Activated effector memory CD4-positive, alpha-beta T cell treated with anti-CD3 and anti-CD28 coated beads, Interleukin-2, amount 50 U/mL, for 16 hours (primary cell): ENCODE data around the gene ANO6.

Source experiments
- DNase-seq: peaks from one replicate; pipeline ENCODE4 v3.0.0-alpha.2; 2020

The ANO6 gene

DNA sequence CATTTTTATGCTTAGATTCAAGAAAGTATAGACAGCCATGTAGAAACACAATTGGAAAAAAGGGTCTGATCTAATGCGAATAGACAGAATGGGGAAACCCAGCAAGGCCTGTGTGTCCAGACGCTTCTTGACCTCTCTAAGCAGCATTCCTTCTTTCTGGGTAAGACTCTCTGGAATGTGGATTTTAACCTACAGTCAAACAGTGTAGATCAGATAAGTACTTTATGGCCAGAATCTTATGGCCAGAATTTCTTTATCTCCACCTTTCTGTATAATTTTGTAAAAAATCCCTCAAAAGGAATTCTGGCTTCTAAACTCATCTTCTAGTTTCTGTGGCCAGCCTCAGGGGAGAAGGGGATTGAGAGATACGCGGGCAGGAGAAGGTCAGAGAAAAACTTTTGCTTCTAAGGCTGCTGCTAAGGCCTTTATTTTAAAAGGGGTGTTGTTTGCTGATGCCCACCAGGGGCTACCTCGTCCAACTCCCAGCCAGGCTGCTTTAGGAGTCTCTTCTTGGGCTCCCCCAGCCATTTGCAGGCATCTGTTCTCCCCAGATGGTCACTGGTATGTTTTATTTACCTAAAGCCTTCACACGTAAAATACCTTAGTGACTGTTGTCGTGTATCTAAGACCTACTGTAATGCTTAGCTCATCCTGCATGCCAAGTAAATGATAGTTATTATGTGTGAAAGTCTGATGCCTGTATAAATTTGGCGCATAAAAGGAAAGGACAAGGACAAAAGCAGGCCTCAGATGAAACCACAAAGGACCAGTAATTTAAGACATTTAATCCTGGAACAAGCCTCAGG lies 68.4 kb downstream of the ANO6 start:
- no peak for DNase-seq

DNA sequence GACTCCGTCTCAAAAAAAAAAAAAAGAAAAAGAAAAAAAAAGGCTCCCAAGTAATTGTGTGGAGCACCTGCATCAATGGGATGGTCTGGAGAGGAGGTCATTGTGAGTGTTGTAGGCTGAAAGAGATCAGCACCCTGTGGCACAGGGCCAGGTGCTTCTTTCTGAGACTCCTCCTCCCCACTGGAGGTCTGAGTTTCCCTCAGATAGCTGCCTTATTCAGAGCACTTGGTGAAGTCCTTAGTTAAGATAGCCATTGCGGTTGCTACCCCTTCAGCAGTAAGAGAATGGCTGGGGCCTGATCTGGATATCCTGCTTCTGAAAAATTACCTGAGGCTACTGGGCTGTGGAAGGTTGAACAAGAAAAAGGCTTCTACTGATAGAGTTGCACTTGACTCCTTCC lies 69.8 kb downstream of the ANO6 start:
- DNase-seq = no peak

DNA sequence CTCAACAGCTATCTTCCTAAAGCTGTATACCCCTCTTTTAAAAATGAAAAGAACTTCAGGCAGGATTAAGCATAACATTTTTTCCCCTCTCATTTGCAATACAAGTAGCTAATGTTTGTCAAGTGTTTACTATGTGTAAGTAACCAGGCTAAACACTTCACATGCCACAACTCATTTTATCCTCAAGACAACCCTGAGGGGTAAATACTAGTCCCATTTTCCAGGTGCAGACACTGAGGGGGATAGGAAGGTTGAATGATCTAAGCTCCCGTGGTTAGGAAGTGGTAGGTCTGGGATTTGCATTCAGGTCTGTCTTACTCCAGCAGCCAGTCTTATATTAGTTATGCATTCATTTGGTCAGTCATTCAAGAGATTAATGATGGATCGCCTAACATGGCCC lies 70.7 kb downstream of the ANO6 start:
- no peak for DNase-seq

DNA sequence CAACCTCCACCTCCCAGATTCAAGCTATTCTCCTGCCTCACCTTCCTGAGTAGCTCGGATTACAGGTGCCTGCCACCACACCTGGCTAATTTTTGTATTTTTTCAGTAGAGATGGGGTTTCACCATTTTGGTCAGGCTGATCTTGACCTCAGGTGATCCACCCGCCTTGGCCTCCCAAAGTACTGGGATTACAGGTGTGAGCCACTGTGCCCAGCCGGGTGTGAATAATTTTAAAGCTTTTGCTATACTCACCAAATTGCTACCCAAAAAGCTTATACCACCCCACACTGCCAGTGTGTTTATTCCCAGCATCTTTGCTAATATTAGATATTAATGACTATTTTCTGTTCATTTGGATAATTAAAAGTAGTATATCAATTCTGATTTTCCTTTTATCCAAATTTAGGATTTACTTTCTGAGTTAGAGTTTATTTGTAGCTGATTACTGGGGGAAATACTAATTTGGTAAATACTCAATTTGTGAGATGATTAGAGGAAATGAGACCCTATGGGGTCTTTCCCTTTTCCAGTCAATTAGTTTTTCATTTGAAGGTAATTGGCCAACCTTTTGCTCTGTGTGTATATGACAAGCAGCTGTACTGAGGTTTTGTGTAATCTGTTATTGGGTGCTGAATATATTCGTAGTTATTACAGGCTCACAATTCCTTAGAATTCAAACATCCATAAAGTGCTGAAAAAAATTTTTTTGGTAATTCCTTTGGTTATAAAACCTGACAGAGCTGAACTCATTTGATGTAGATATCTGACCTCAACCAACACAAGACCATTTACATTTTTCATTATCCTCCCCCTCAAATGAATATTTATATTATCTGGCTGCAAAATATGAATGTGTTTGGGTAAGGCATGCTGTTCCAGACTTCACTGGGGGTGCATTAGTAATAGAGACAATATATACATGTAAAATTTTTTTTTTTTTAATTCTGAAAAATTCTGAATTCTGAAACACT lies 73.6 kb downstream of the ANO6 start:
- no peak for DNase-seq

DNA sequence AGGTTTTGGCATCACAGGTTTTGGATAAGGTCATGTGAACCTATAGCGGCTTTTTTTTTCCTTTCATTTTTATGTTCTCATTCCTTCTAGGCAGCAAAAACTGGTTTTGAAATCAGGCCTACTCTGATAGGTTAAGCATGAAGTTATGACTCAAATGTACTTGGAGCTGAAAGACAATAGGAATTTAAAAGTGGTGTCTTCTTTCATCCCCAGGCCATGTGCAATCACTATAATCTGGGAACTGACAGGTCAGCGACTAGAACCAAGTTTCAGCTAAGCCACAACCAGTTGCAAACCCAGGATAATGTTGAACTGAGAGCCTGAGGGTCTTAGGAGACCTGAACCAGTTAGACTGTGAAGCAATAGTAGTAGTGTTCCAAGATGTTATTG lies 74.3 kb downstream of the ANO6 start:
- no peak for DNase-seq

DNA sequence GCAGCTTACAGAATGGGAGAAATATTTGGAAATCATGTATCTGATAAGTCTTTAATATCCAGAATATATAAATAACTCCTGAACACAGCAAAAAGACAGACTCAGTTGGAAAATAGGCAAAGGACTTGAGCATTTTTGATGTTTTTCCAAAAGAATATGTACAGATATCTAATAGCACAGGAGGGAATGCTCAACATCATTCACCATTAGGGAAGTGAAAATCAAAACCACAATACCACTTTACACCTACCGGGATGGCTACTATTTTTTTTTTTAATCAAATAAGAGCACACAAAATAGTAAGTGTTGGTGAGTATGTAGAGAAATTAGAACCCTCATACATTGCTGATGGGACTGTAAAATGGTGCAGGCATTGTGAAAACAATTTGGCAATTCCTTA lies 75.6 kb downstream of the ANO6 start:
- no peak for DNase-seq

DNA sequence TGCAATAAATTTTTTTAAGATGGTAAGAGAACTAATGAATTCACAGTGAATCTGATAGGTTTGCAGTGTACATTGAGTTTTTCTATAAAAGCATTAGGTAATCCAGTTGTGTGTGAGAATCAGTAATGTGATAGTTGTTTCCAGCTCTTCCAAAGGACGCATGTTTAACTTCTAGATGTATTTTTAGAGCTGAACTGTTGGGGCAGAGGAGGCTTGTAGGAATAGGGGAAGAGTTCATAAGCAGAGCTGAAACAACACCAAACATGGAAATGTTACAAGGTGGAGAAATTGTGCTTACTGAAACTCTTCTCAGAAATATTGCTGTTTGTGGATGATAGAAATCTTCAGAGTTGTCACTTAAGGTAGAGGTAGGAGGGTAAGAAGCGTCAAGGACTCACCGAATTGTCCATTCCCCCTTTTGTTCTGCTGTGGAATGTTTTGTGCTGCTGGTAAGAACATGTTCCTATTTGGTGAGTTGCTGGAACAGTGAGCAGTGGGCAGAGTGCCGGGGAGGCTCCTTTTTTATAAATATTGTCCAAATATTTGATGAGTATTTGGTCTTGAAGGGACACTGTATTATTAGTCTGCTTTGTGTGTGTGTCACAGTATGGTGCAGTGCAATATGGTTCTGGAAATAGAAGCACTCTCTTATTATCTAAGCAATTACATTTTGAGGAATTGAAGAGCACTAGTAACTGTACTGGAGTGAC lies 76.7 kb downstream of the ANO6 start:
- no peak for DNase-seq

DNA sequence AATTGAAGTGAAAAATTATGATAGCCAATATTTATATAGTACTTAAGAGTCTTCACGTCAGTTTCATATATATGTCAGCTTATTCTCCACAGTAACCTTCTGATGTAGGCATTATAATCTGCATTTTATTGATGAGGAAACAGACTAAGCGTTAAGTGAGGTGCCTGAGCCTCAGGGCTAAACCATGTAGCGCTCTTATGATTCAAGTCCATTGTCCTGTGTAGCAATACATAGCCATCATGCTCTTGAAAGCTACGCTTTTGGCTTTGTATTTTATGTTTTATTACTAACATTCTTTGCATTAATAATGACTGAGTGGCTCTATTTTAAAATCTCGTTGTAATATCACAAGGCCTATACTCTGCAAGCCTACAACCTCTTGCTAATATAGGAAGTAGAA lies 79.0 kb downstream of the ANO6 start:
- no peak for DNase-seq

DNA sequence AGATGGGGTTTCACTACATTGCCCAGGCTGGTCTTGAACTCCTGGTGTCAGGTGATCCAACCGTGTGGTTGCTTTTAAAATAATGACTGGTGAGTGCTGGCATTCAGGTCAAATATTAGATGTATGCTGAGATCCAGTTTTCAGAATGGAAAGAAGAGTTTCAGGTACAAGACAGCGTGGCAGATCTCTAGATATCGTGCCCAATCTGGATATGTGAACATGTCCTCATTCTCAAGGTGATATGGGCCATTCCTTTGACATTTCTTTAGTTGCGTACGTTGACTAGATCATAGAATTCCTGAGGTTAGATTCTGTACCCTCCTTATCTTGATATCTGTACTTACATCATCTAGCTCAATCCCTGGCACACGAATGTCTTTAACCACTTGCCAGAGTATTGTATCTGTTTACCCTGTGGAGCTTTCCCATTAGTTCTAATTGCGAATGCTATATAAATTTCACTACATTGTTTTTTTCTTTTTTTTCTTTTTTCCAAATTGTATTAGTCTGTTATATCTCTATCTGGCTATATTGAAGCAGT lies 80.2 kb downstream of the ANO6 start:
- DNase-seq = no peak

DNA sequence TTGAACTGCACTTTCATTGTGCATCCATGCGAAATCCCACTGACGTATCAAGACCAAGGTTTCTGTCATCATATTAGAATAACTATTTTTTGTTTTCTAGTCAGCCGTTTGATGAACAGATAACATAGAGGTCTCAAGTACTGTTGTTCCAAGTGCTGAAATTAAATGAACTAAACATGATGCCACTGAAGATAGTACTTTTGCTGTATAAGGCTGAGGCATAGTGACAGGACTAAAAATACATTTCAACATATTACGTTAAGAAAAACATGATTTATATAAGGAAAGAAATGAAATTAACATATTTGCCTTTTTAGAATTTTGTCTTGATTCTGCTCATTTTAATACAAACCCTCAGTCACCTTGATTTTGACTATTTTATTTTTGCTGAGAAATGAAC lies 82.2 kb downstream of the ANO6 start:
- DNase-seq = no peak

DNA sequence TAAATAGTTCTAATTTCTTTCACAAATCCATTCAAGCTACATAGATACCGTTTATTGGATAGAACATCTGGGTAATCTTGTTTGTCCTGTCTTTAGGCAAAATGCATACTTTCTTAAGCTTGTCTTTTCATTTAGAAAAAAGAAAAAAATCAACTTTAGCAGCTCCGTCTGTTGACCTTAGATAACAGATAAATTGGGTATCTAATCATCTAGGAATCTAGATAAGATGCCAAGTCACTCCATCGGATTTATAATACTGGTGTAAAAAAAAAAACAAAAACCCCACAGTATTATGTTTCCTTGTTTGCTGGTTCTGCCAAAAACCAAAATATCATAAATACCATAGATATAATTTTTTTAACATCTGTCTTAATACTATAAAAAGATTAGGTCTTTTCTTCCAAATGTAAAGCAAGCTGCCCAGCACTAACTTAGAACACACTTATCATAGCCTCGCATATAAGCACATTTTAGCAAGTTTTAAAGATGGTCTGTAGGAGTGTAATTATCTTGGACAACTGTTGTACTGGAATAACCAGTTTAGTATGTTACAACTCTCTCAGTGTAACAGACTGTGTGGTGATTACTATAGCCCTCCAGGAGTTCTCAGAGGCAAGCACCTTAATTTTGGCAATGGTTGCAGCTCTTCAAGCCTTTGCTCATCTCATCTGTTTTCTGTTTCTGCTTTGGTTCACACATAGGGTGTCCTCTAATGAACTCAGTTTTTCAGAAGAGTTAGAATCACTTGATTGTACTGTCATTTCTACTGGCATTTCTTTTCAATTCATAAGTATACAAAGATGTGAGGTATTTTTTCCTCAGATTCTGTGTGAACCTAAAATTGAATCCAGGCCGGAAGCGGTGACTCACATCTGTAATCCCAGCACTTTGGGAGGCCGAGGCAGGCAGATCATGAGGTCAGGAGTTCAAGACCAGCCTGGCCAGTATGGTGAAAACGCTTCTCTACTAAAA lies 83.1 kb downstream of the ANO6 start:
- DNase-seq = no peak

DNA sequence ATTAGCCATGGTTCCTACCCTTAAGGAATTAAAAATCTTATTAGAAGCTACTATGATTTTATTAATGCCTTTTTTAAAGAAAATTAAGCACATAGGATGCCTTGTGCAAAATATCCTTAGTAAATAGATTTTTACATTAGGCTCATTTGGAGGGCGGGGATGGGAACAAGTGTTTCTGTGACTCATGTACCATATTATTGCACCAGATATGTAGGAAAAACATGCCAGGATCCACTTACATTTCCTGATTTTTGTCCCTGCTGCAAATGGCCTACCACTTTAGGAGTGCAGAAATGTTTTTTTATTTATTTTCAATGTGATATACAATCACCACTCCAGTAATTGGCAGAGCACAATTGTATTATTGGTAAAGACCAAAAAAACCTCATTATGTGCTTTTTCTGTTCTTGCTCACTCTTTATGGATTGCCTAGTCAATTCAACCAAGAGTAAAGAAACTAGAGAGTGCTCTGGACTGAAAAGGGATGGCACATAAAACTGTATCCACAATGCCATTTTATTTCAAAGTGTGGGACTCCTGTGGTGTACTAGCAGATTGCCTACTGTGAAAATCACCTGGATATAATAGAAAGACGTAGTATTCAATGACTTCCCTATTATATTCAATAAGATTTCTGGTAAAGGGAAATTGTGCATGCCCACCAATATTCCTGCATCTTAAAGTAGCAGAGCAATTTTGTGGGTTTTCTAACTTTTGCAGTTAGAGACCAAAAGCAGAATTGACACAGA lies 86.9 kb downstream of the ANO6 start:
- no peak for DNase-seq

DNA sequence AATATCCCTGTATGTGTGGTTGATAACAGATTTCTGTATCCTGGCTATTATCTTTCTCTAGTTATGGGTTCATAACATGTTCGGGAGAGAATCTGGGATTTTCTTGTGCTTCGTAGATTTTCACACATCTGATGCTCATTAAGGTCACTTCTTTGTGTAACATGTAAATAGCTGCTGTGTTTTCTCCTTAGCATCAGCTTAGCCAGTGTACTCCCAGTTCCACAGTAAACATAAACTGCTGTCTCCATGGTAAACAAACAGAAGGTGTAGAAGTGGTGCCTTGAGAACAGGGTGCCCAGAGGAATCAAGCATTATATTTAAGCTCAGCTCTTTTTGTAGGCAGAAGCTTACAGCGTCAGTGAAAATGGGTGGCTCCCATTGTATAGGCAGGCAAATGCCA lies 88.0 kb downstream of the ANO6 start:
- DNase-seq = no peak

DNA sequence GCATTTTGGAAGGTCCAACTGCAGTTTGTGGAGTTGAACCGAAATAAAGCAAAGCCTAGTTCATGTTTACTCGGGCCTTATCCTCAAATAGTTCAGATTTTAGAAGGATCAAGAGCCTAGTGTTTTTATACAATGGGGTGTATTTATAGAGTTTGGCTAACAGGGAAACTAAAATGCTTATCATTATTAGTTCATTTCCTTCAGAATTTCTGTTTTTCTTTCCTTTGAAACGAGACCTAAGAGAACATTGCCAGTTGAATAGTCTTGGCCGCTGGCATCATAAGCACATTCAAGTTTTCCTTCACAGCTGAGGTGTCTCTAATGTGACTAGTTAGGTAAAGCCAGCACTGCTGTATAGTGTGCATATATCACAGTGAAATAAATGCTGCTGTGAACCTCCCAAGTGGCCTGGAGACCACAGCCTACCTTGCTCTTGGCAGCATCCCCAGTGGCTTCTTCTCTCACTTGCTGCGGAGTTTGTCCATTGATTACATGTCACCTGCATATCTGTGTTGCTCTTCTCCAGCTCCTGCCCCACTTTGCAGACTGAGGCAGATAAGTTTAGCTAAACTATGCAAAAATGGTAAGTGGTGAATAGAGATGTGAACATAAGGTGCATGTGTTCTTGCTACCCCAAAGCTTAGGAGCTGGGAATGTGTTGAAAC lies 88.8 kb downstream of the ANO6 start:
- DNase-seq = no peak

DNA sequence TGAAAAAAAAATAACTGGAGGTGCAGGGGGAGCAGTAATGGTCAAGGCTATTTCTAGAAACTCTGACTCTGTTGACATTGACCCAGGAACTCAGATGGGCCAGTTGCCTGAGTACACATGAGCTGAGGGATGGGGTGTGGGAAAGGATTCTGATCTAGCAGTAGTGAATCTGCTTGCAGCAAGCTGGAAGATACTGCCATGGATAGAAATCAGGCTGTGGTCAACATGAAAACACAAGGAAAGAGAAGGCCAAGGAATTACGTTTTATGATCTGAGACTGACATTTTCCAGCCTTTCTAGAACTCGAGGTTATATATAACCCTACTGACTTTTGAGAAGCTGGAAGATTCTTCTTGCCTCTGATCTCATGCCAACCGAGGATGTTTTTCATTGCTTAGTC lies 90.0 kb downstream of the ANO6 start:
- no peak for DNase-seq

DNA sequence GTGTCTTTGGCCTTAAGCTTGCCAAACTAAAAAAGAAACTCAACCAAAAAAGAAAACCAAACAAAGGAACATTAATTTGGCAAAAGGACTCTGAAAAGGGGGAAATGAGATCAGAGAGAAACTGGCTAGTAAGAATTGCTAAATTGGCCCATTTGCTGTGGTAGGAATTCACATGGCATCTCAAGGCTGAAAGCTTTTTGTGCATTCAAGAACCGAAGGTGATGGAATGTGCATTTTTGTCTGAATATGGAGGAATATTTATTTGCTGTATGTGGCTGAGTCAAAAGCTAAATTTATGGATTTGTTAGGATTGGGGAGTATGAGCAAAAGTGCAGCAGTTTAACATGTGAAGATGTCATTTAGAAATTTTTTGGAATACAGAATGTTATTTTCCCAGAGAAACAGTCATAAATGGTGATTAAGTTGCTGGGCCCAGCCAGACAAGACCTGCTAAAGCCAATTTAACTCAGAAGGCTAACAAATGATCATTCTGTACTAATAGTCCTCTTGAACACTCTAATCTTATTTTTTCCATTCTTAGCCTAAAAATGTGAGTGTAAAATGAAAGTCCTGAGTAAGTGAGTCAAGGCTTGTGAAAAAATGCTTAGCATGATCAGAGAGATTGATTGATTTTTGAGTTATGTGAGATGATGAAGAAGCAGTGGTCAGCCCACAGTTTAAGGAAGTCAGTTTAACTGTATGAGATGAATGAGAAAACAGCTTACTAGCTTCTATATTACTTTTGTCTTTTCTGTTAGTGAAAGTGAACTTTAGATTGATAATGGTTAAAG lies 94.1 kb downstream of the ANO6 start:
- no peak for DNase-seq

DNA sequence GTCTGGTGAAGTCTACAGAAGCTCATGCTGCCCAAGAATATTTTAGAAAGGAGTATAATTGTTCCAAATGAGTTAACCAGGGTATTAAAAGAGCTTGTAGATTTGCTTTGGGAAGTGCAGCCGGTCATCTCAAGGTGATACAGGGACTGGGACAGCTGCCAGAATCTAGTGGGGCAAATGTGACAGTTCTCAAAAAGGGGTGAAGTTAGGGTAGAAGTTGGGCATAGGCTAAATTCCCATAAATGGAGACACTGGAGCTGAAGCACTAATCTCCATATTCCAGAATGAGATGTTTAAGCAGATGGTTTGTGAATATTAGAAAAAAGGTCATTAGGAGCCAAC lies 94.7 kb downstream of the ANO6 start:
- DNase-seq = no peak

DNA sequence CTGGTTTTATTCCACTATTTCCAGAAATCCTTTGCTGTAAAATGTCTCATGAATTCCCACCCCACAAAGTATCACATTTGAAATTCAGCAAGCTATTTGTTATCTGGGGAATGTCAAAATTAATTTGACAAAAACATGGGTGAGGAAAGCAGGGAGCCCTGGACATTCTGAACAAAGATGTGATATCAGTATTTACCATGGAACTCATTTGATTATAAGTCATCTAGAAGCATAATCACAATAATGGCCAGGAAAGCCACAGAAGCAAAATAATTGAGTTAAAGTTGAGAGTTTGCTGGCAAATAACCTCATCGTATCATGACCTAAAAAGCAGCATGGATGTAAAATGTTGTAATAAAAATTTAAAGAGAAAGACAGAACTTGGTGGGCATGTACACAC lies 96.1 kb downstream of the ANO6 start:
- DNase-seq = no peak

DNA sequence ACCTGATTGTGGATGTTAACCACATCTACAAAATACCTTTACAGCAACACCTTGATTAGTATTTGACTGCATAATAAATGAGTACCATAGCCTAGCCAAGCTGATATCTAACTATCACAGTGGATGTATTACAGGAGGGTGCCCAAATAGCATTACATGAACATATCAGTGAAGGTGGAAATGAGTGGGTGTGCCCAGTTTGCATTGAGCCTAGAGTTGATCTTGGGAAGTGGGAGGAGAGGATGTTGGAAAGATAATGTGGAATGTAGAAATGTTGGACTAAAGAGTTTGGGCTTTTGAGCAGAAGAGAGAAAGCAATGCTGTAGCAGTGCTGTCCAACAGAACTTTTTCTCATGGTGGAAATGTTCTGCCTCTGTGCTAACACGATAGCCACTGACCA lies 98.9 kb downstream of the ANO6 start:
- DNase-seq = no peak

DNA sequence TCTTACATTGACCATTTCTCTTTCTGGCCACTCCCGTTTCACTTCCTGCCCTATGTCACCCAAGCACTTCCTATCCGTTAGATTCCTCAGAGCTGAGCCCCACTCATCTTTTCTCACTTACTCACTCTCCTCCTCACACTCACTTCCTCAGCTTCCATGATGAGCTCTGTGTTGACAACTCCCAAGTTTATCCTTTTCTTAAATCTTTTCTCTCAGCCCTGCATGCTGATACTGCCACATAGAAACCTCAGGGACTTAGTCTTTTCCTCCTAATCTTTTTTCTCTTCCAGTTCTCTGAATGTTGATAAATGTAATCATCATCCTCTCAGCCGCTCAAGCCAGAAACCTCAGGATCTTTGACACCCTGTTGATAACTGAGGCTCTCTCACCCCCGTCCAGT lies 99.6 kb downstream of the ANO6 start:
- no peak for DNase-seq
